ENCODE data around the gene CAMK2B.

DNA sequence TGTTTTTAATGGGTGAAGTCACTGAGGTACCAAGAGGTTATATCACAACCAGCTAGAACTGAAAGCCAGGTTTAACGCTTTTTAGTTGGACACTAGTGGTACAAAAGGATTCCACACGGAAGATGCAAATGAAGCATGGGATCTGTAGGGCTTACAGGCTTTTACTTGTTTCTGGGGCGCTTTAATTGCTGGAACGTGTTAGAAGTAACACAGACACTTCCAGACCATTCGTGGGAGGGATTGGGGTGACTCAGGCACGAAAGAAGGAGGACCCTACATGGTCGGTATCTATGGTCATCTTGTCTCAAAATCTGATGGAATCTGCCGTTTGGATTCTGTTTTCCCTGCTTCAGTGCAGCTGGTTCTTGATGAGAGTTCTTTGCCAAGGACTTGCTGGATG, 123.6 kb downstream of the CAMK2B start:
- TF ChIP-seq, protein P1, sequence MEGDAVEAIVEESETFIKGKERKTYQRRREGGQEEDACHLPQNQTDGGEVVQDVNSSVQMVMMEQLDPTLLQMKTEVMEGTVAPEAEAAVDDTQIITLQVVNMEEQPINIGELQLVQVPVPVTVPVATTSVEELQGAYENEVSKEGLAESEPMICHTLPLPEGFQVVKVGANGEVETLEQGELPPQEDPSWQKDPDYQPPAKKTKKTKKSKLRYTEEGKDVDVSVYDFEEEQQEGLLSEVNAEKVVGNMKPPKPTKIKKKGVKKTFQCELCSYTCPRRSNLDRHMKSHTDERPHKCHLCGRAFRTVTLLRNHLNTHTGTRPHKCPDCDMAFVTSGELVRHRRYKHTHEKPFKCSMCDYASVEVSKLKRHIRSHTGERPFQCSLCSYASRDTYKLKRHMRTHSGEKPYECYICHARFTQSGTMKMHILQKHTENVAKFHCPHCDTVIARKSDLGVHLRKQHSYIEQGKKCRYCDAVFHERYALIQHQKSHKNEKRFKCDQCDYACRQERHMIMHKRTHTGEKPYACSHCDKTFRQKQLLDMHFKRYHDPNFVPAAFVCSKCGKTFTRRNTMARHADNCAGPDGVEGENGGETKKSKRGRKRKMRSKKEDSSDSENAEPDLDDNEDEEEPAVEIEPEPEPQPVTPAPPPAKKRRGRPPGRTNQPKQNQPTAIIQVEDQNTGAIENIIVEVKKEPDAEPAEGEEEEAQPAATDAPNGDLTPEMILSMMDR (optimal IDR thresholded peaks at IDR 0.05 in 1 of 3, IDR thresholded peaks at IDR 0.05 in 1 of 3, conservative IDR thresholded peaks at IDR 0.05 in 1 of 3; ENCODE audit: extremely low read depth in 1 of 3, insufficient read depth in 2 of 3, low read length in 3 of 3): no peak
- TF ChIP-seq EZH2 (IDR thresholded peaks at IDR 0.05; ENCODE audit: low read length): no peak
